22Rv1 (cell line): ENCODE measurements around the gene TF.

Source experiments
- H3K27ac ChIP-seq: fragments of 450-650 bp; 2 replicates; pipeline ENCODE4 v1.5.1; 2017
- CTCF ChIP-seq: fragments of 450-650 bp; IDR thresholded peaks from 2 replicates; pipeline ENCODE4 v1.5.1; 2017; ENCODE audit warnings: mild to moderate bottlenecking
- ZFX ChIP-seq: fragments of 450-650 bp; IDR thresholded peaks from 2 replicates; pipeline ENCODE4 v1.6.1; 2017; ENCODE audit warnings: antibody characterized with exemption, borderline replicate concordance

The TF gene

GRCh38 chr3:133747373-133747772, 1.2 kb downstream of the TF start:
- H3K27ac ChIP-seq, result no peak overlapping the region
- TF ChIP-seq ZFX (no peak), CTCF (no peak)

- no peak overlapping the region for H3K27ac ChIP-seq
- TF ChIP-seq CTCF (no peak), ZFX (no peak)
Measured at GRCh38 chr3:133747907-133748639, 1.9 kb downstream of the TF start.

- no peak overlapping the region for H3K27ac ChIP-seq
- TF ChIP-seq ZFX (no peak), CTCF (no peak)
Measured at GRCh38 chr3:133749427-133750258, 3.5 kb downstream of the TF start.

- no peak overlapping the region for H3K27ac ChIP-seq
Measured at GRCh38 chr3:133750259-133750656, 4.1 kb downstream of the TF start.

GRCh38 chr3:133753107-133753778, 7.0 kb downstream of the TF start:
- no peak for TF ChIP-seq CTCF
- H3K27ac ChIP-seq, result no peak overlapping the region

More at GRCh38 chr3:133750259-133750656, 4.1 kb downstream of the TF start:
- no peak for TF ChIP-seq ZFX
- TF ChIP-seq CTCF, result no peak

GRCh38 chr3:133753779-133754164, 7.6 kb downstream of the TF start:
- no peak for TF ChIP-seq ZFX
- no peak for TF ChIP-seq CTCF
- H3K27ac ChIP-seq, result no peak overlapping the region

- TF ChIP-seq CTCF (no peak), ZFX (no peak)
- no peak overlapping the region for H3K27ac ChIP-seq
Measured at GRCh38 chr3:133754455-133754854, 8.3 kb downstream of the TF start.
